Measurements from ENCODE around the gene CA10. TPM values are rescaled to one million over a fixed set of nuclear protein-coding genes. Genes with fewer than 3 reads are reported as not detected.

The CA10 gene
- total and polyA plus RNA-seq, 2 experiments from 2014 or later = 0.92 to 1.5 TPM

DNA sequence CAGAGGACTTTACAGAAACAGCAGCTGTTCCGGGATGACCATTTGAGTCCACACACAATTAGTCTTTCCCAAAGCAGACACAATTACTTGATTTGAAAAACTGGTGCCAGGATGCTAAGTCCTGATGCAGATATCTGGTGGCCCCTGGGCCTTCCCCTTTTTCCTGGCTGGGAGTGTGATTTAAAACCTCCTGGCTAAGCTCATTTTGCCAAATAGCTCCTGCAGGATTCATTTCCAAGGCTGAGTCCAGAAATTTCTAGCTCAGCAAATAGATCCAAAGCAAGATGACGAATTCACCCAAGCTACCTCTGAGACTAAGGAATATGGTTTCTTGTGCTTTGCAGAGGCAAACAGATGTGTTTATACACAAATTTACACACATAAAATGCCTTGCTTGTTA lies 422.2 kb downstream of the CA10 start:
- Histone ChIP-seq H3K79me2 (replicated peaks; ENCODE audit: insufficient read depth) (no peaks in the 10 kb centered on the region), H3K4me2 (no peak overlapping the region), H3K9me2 (ENCODE audit: insufficient read depth) (0 out of 2 replicates have a peak, but pooled peaks cover under 1% of the 10 kb centered on the region), H3K4me1 (ENCODE audit: insufficient read depth) (peaks cover 17% of the 10 kb centered on the region), H3K4me3 (no peak overlapping the region), H2AFZ (no peak overlapping the region), H3K27ac (ENCODE audit: low read depth) (no peak overlapping the region), H3K36me3 (ENCODE audit: insufficient read depth) (no peaks in the 10 kb centered on the region), H3F3A (replicated peaks; ENCODE audit: low read depth) (no peaks in the 10 kb centered on the region), H3K27me3 (ENCODE audit: insufficient read depth) (no peaks in the 10 kb centered on the region), H4K20me1 (replicated peaks; ENCODE audit: insufficient read depth) (no peaks in the 10 kb centered on the region)
- Mint-ChIP-seq H3K27ac (no peak overlapping the region), H3K4me3 (no peak overlapping the region), H3K36me3 (ENCODE audit: low read depth) (no peaks in the 10 kb centered on the region; the same call in 1 of the 3 replicates), H3K9me3 (peaks cover 4% of the 10 kb centered on the region; the same call in 1 of the 3 replicates), H3K4me1 (peaks cover 29% of the 10 kb centered on the region), H3K27me3 (ENCODE audit: insufficient read depth, low read depth, poor library complexity) (peaks cover 3% of the 10 kb centered on the region)
- ATAC-seq (no peak), DNase-seq (ENCODE audit: low spot score) (no peak)
- TF ChIP-seq EZH2 (IDR thresholded peaks at IDR 0.05; ENCODE audit: low read depth, unreplicated experiment) (no peak), JUNB (IDR thresholded peaks at IDR 0.05; ENCODE audit: unreplicated experiment) (no peak), NANOG (IDR thresholded peaks at IDR 0.05; ENCODE audit: borderline replicate concordance) (no peak), ZNF114 (CRISPR knock-in tag; IDR thresholded peaks at IDR 0.05) (no peak), STAT1 (IDR thresholded peaks at IDR 0.05; ENCODE audit: unreplicated experiment) (no peak), CREB1 (CRISPR knock-in tag; IDR thresholded peaks at IDR 0.05; ENCODE audit: low read depth) (no peak), POLR2AphosphoS5 (IDR thresholded peaks at IDR 0.05; ENCODE audit: low read depth) (no peak), EZH2phosphoT487 (IDR thresholded peaks at IDR 0.05; ENCODE audit: unreplicated experiment) (no peak), ZNF331 (CRISPR knock-in tag; IDR thresholded peaks at IDR 0.05; ENCODE audit: low read depth) (no peak)
- TF ChIP-seq, protein P1, sequence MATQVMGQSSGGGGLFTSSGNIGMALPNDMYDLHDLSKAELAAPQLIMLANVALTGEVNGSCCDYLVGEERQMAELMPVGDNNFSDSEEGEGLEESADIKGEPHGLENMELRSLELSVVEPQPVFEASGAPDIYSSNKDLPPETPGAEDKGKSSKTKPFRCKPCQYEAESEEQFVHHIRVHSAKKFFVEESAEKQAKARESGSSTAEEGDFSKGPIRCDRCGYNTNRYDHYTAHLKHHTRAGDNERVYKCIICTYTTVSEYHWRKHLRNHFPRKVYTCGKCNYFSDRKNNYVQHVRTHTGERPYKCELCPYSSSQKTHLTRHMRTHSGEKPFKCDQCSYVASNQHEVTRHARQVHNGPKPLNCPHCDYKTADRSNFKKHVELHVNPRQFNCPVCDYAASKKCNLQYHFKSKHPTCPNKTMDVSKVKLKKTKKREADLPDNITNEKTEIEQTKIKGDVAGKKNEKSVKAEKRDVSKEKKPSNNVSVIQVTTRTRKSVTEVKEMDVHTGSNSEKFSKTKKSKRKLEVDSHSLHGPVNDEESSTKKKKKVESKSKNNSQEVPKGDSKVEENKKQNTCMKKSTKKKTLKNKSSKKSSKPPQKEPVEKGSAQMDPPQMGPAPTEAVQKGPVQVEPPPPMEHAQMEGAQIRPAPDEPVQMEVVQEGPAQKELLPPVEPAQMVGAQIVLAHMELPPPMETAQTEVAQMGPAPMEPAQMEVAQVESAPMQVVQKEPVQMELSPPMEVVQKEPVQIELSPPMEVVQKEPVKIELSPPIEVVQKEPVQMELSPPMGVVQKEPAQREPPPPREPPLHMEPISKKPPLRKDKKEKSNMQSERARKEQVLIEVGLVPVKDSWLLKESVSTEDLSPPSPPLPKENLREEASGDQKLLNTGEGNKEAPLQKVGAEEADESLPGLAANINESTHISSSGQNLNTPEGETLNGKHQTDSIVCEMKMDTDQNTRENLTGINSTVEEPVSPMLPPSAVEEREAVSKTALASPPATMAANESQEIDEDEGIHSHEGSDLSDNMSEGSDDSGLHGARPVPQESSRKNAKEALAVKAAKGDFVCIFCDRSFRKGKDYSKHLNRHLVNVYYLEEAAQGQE (IDR thresholded peaks at IDR 0.05; ENCODE audit: unreplicated experiment) = no peak
- TF ChIP-seq, protein P2, sequence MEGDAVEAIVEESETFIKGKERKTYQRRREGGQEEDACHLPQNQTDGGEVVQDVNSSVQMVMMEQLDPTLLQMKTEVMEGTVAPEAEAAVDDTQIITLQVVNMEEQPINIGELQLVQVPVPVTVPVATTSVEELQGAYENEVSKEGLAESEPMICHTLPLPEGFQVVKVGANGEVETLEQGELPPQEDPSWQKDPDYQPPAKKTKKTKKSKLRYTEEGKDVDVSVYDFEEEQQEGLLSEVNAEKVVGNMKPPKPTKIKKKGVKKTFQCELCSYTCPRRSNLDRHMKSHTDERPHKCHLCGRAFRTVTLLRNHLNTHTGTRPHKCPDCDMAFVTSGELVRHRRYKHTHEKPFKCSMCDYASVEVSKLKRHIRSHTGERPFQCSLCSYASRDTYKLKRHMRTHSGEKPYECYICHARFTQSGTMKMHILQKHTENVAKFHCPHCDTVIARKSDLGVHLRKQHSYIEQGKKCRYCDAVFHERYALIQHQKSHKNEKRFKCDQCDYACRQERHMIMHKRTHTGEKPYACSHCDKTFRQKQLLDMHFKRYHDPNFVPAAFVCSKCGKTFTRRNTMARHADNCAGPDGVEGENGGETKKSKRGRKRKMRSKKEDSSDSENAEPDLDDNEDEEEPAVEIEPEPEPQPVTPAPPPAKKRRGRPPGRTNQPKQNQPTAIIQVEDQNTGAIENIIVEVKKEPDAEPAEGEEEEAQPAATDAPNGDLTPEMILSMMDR (conservative IDR thresholded peaks at IDR 0.05; ENCODE audit: low read depth in 2 of 2) = no peak
- TF ChIP-seq, protein P3, sequence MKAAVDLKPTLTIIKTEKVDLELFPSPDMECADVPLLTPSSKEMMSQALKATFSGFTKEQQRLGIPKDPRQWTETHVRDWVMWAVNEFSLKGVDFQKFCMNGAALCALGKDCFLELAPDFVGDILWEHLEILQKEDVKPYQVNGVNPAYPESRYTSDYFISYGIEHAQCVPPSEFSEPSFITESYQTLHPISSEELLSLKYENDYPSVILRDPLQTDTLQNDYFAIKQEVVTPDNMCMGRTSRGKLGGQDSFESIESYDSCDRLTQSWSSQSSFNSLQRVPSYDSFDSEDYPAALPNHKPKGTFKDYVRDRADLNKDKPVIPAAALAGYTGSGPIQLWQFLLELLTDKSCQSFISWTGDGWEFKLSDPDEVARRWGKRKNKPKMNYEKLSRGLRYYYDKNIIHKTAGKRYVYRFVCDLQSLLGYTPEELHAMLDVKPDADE (IDR thresholded peaks at IDR 0.05) = no peak
- TF ChIP-seq, protein P4, sequence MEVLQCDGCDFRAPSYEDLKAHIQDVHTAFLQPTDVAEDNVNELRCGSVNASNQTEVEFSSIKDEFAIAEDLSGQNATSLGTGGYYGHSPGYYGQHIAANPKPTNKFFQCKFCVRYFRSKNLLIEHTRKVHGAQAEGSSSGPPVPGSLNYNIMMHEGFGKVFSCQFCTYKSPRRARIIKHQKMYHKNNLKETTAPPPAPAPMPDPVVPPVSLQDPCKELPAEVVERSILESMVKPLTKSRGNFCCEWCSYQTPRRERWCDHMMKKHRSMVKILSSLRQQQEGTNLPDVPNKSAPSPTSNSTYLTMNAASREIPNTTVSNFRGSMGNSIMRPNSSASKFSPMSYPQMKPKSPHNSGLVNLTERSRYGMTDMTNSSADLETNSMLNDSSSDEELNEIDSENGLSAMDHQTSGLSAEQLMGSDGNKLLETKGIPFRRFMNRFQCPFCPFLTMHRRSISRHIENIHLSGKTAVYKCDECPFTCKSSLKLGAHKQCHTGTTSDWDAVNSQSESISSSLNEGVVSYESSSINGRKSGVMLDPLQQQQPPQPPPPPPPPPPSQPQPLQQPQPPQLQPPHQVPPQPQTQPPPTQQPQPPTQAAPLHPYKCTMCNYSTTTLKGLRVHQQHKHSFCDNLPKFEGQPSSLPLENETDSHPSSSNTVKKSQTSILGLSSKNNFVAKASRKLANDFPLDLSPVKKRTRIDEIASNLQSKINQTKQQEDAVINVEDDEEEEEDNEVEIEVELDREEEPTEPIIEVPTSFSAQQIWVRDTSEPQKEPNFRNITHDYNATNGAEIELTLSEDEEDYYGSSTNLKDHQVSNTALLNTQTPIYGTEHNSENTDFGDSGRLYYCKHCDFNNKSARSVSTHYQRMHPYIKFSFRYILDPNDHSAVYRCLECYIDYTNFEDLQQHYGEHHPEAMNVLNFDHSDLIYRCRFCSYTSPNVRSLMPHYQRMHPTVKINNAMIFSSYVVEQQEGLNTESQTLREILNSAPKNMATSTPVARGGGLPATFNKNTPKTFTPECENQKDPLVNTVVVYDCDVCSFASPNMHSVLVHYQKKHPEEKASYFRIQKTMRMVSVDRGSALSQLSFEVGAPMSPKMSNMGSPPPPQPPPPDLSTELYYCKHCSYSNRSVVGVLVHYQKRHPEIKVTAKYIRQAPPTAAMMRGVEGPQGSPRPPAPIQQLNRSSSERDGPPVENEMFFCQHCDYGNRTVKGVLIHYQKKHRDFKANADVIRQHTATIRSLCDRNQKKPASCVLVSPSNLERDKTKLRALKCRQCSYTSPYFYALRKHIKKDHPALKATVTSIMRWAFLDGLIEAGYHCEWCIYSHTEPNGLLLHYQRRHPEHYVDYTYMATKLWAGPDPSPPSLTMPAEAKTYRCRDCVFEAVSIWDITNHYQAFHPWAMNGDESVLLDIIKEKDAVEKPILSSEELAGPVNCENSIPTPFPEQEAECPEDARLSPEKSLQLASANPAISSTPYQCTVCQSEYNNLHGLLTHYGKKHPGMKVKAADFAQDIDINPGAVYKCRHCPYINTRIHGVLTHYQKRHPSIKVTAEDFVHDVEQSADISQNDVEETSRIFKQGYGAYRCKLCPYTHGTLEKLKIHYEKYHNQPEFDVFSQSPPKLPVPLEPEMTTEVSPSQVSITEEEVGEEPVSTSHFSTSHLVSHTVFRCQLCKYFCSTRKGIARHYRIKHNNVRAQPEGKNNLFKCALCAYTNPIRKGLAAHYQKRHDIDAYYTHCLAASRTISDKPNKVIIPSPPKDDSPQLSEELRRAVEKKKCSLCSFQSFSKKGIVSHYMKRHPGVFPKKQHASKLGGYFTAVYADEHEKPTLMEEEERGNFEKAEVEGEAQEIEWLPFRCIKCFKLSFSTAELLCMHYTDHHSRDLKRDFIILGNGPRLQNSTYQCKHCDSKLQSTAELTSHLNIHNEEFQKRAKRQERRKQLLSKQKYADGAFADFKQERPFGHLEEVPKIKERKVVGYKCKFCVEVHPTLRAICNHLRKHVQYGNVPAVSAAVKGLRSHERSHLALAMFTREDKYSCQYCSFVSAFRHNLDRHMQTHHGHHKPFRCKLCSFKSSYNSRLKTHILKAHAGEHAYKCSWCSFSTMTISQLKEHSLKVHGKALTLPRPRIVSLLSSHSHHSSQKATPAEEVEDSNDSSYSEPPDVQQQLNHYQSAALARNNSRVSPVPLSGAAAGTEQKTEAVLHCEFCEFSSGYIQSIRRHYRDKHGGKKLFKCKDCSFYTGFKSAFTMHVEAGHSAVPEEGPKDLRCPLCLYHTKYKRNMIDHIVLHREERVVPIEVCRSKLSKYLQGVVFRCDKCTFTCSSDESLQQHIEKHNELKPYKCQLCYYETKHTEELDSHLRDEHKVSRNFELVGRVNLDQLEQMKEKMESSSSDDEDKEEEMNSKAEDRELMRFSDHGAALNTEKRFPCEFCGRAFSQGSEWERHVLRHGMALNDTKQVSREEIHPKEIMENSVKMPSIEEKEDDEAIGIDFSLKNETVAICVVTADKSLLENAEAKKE (CRISPR knock-in tag; IDR thresholded peaks at IDR 0.05) = no peak

Data from GM23338 (cell line).